HepG2 (cell line): ENCODE results near the gene PALM3. TPM values are rescaled to one million over a fixed set of nuclear protein-coding genes. Genes with fewer than 3 reads are reported as not detected.

ENCODE experiments used
- AGO2 ChIP-seq: fragments of 200-400 bp; formaldehyde crosslinking; optimal IDR thresholded peaks from 2 replicates; pipeline ENCODE3; 2017; ENCODE audit warnings: mild to moderate bottlenecking, low read depth, low read length, moderate library complexity
- BCL6 ChIP-seq: IDR thresholded peaks from 2 replicates; pipeline ENCODE4 v1.6.1; 2016; ENCODE audit warnings: missing genetic modification reagents, missing compliant biosample characterization
- KDM2A ChIP-seq: sonication (generic); formaldehyde crosslinking; IDR thresholded peaks from 2 replicates; pipeline ENCODE4 v1.4.0; 2020; ENCODE audit warnings: low read depth, missing genetic modification reagents, borderline replicate concordance
- KLF15 ChIP-seq: sonication (generic); formaldehyde crosslinking; IDR thresholded peaks from 2 replicates; pipeline ENCODE4 v1.8.1; 2023; ENCODE audit warnings: borderline replicate concordance, mild to moderate bottlenecking, inconsistent platforms, missing genetic modification reagents, mixed read lengths
- NCOA1 ChIP-seq: sonication (generic); formaldehyde crosslinking; IDR thresholded peaks from 2 replicates; pipeline ENCODE4 v1.9.0; 2021; ENCODE audit warnings: missing genetic modification reagents
- POLR2G ChIP-seq: fragments of 200-400 bp; formaldehyde crosslinking; IDR thresholded peaks from 2 replicates; pipeline ENCODE4 v1.6.1; 2018; ENCODE audit warnings: mild to moderate bottlenecking, low read depth, low read length, moderate library complexity
- U2AF2 ChIP-seq: fragments of 200-400 bp; formaldehyde crosslinking; IDR thresholded peaks from 2 replicates; pipeline ENCODE4 v1.6.1; 2017; ENCODE audit warnings: low read depth, mild to moderate bottlenecking, low read length
- ZFX ChIP-seq: sonication (generic); formaldehyde crosslinking; IDR thresholded peaks from 2 replicates; pipeline ENCODE4 v1.4.0; 2020; ENCODE audit warnings: mild to moderate bottlenecking, low read depth, missing genetic modification reagents, moderate library complexity
- polyA plus RNA-seq, 8 experiments: library from polyadenylated mRNA; depleted of rRNA in 3 of 8; stranded (reverse) in 7 of 8; unstranded in 1 of 8; fragments of >200 nt; fragmentation: Illumina TruSeq in 4 of 8; extraction: Trizol in 4 of 8; gene quantifications; 2 replicates each; pipeline versions ENCODE4 v1.2.1 to v1.2.3, GENCODE V29; 2011 to 2016; ENCODE audit warnings: low read depth in 4 of 8, missing spikeins in 1 of 8, mixed read lengths in 1 of 8; ENCODE audit not compliant: insufficient read depth in 1 of 8
- total RNA-seq, 5 experiments: library from RNA; depleted of rRNA; stranded (reverse); fragments of >200 nt; fragmentation: Illumina TruSeq; extraction: Trizol; gene quantifications; 2 replicates each; pipeline ENCODE4 v1.2.3, GENCODE V29; 2016; ENCODE audit warnings: low read depth in 1 of 5
- TF ChIP-seq, protein P1 (sequence below), 2 experiments: IDR thresholded peaks; 2 replicates each; pipeline ENCODE4 v1.6.1; 2011 to 2012; ENCODE audit warnings: low read length in 2 of 2, borderline replicate concordance in 1 of 2, low read depth in 1 of 2, mild to moderate bottlenecking in 1 of 2, moderate library complexity in 1 of 2
- TF ChIP-seq, protein P2 (sequence below): sonication (generic); formaldehyde crosslinking; IDR thresholded peaks from 2 replicates; pipeline ENCODE4 v1.5.0; 2020; ENCODE audit warnings: mild to moderate bottlenecking, missing genetic modification reagents, moderate library complexity
- TF ChIP-seq, protein P3 (sequence below): sonication (generic); formaldehyde crosslinking; IDR thresholded peaks from 2 replicates; pipeline ENCODE4 v1.4.0; 2020; ENCODE audit warnings: missing genetic modification reagents
- TF ChIP-seq, protein P4 (sequence below): IDR thresholded peaks from 2 replicates; pipeline ENCODE4 v1.6.1; 2012; ENCODE audit warnings: inconsistent platforms
- TF ChIP-seq, protein P5 (sequence below): sonication (generic); formaldehyde crosslinking; IDR thresholded peaks from 2 replicates; pipeline ENCODE4 v1.8.0; 2022; ENCODE audit warnings: low read depth, missing genetic modification reagents
- TF ChIP-seq, protein P6 (sequence below): sonication (generic); formaldehyde crosslinking; IDR thresholded peaks from 2 replicates; pipeline ENCODE4 v1.5.1; 2020; ENCODE audit warnings: mild to moderate bottlenecking, missing genetic modification reagents, moderate library complexity

Gene PALM3
- total and polyA plus RNA-seq, 2 of the 13 experiments (the other 11 are each of a cell fraction or from before 2014, with no cell fraction given), result 0.79 to 2.4 TPM

DNA sequence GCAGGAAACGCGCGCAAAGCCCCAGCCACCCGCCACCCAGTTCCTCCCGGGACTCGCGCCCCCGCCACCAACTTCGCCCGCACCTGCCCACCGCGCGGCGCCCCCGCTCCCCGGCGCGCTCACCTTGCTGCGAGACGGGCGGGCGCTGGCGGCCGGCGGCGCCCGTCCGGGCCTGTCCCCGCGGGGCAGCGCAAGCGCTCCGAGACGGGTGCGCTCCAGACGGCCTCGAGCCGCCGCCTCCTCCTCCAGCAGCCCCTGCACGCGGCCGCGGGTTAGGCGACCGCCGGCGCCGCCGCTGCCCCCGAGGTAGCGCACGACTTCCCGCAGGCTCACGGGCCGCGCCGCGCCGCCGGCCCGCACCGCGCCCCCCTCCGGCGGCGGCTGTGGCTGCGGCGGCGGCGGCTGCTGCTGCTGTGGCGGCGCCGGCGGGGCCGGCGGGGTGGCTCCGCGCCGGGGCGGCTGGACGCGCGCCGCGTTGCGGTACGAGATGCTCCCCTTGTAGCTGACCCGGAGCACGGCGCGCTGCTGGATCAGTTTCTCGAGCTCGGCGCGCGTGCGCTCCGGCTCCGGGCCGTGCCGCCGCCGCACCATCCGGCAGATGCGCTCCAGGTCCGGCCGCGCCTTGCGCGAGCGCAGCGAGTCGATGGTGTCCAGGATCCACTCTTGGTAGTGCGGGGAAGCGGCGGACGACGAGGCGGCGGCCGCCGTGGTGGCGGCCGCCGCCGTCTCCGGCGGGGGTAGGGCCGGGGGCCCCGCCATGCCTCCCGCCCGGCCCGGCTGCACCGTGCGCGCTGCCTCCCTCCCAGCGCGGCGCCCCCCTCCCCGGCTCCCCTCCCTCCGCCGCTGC lies 28.0 kb upstream of the PALM3 start (continued):
- TF ChIP-seq, protein P1, sequence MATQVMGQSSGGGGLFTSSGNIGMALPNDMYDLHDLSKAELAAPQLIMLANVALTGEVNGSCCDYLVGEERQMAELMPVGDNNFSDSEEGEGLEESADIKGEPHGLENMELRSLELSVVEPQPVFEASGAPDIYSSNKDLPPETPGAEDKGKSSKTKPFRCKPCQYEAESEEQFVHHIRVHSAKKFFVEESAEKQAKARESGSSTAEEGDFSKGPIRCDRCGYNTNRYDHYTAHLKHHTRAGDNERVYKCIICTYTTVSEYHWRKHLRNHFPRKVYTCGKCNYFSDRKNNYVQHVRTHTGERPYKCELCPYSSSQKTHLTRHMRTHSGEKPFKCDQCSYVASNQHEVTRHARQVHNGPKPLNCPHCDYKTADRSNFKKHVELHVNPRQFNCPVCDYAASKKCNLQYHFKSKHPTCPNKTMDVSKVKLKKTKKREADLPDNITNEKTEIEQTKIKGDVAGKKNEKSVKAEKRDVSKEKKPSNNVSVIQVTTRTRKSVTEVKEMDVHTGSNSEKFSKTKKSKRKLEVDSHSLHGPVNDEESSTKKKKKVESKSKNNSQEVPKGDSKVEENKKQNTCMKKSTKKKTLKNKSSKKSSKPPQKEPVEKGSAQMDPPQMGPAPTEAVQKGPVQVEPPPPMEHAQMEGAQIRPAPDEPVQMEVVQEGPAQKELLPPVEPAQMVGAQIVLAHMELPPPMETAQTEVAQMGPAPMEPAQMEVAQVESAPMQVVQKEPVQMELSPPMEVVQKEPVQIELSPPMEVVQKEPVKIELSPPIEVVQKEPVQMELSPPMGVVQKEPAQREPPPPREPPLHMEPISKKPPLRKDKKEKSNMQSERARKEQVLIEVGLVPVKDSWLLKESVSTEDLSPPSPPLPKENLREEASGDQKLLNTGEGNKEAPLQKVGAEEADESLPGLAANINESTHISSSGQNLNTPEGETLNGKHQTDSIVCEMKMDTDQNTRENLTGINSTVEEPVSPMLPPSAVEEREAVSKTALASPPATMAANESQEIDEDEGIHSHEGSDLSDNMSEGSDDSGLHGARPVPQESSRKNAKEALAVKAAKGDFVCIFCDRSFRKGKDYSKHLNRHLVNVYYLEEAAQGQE (IDR thresholded peaks at IDR 0.05; ENCODE audit: borderline replicate concordance in 1 of 2, low read depth in 1 of 2, low read length in 2 of 2), result no peak
- TF ChIP-seq, protein P2, sequence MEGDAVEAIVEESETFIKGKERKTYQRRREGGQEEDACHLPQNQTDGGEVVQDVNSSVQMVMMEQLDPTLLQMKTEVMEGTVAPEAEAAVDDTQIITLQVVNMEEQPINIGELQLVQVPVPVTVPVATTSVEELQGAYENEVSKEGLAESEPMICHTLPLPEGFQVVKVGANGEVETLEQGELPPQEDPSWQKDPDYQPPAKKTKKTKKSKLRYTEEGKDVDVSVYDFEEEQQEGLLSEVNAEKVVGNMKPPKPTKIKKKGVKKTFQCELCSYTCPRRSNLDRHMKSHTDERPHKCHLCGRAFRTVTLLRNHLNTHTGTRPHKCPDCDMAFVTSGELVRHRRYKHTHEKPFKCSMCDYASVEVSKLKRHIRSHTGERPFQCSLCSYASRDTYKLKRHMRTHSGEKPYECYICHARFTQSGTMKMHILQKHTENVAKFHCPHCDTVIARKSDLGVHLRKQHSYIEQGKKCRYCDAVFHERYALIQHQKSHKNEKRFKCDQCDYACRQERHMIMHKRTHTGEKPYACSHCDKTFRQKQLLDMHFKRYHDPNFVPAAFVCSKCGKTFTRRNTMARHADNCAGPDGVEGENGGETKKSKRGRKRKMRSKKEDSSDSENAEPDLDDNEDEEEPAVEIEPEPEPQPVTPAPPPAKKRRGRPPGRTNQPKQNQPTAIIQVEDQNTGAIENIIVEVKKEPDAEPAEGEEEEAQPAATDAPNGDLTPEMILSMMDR (CRISPR knock-in tag), result 0 out of 2 replicates have a peak, but pooled peaks have one; percentile 25
- TF ChIP-seq KDM2A (CRISPR knock-in tag) (peak; percentile 28; the same call in 1 of the 2 replicates), KLF15 (no peak), AGO2 (peak; percentile 25), NCOA1 (CRISPR knock-in tag) (no peak), POLR2G (peak; percentile 41; the same call in 1 of the 2 replicates), BCL6 (CRISPR knock-in tag) (no peak), ZFX (CRISPR knock-in tag) (peak; percentile 26; the same call in 1 of the 2 replicates), U2AF2 (no peak)
- TF ChIP-seq, protein P3, sequence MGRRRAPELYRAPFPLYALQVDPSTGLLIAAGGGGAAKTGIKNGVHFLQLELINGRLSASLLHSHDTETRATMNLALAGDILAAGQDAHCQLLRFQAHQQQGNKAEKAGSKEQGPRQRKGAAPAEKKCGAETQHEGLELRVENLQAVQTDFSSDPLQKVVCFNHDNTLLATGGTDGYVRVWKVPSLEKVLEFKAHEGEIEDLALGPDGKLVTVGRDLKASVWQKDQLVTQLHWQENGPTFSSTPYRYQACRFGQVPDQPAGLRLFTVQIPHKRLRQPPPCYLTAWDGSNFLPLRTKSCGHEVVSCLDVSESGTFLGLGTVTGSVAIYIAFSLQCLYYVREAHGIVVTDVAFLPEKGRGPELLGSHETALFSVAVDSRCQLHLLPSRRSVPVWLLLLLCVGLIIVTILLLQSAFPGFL, result no peak
- TF ChIP-seq, protein P4, sequence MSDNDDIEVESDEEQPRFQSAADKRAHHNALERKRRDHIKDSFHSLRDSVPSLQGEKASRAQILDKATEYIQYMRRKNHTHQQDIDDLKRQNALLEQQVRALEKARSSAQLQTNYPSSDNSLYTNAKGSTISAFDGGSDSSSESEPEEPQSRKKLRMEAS, result peak; percentile 42; the same call in 1 of the 2 replicates
- TF ChIP-seq, protein P5, sequence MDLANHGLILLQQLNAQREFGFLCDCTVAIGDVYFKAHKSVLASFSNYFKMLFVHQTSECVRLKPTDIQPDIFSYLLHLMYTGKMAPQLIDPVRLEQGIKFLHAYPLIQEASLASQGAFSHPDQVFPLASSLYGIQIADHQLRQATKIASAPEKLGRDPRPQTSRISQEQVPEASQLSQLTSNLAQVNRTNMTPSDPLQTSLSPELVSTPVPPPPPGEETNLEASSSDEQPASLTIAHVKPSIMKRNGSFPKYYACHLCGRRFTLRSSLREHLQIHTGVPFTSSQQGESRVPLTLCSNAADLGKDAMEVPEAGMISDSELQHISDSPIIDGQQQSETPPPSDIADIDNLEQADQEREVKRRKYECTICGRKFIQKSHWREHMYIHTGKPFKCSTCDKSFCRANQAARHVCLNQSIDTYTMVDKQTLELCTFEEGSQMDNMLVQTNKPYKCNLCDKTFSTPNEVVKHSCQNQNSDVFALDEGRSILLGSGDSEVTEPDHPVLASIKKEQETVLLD (CRISPR knock-in tag), result peak; percentile 26; the same call in 1 of the 2 replicates
- TF ChIP-seq, protein P6, sequence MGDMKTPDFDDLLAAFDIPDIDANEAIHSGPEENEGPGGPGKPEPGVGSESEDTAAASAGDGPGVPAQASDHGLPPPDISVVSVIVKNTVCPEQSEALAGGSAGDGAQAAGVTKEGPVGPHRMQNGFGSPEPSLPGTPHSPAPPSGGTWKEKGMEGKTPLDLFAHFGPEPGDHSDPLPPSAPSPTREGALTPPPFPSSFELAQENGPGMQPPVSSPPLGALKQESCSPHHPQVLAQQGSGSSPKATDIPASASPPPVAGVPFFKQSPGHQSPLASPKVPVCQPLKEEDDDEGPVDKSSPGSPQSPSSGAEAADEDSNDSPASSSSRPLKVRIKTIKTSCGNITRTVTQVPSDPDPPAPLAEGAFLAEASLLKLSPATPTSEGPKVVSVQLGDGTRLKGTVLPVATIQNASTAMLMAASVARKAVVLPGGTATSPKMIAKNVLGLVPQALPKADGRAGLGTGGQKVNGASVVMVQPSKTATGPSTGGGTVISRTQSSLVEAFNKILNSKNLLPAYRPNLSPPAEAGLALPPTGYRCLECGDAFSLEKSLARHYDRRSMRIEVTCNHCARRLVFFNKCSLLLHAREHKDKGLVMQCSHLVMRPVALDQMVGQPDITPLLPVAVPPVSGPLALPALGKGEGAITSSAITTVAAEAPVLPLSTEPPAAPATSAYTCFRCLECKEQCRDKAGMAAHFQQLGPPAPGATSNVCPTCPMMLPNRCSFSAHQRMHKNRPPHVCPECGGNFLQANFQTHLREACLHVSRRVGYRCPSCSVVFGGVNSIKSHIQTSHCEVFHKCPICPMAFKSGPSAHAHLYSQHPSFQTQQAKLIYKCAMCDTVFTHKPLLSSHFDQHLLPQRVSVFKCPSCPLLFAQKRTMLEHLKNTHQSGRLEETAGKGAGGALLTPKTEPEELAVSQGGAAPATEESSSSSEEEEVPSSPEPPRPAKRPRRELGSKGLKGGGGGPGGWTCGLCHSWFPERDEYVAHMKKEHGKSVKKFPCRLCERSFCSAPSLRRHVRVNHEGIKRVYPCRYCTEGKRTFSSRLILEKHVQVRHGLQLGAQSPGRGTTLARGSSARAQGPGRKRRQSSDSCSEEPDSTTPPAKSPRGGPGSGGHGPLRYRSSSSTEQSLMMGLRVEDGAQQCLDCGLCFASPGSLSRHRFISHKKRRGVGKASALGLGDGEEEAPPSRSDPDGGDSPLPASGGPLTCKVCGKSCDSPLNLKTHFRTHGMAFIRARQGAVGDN (CRISPR knock-in tag), result 0 out of 2 replicates have a peak, but pooled peaks have one; percentile 5
